H1 (cell line): ENCODE data around the gene PLXNB2. TPM values are rescaled to one million over a fixed set of nuclear protein-coding genes. Genes with fewer than 3 reads are reported as not detected.
A peak's percentile ranks its signal among the peaks of the same experiment; 100 is the strongest.

ENCODE experiments used
- CTBP2 ChIP-seq: IDR thresholded peaks from 2 replicates; pipeline ENCODE4 v1.7.0; 2011; ENCODE audit warnings: borderline replicate concordance, mild to moderate bottlenecking, moderate library complexity, mixed read lengths, low read length; ENCODE audit not compliant: insufficient read depth, insufficient read length
- EP300 ChIP-seq, 2 experiments: IDR thresholded peaks; 1 replicate in 1 of 2; 2 replicates in 1 of 2; pipeline ENCODE4 v1.6.1; 2011 to 2012; ENCODE audit warnings: low read depth in 2 of 2, low read length in 2 of 2, mild to moderate bottlenecking in 2 of 2, borderline replicate concordance in 1 of 2, inconsistent platforms in 1 of 2, moderate library complexity in 1 of 2
- JUN ChIP-seq: IDR thresholded peaks from 2 replicates; pipeline ENCODE4 v1.6.1; 2011; ENCODE audit warnings: low read depth, mild to moderate bottlenecking, improper control_type of control experiment, low read length
- MAX ChIP-seq: IDR thresholded peaks from 2 replicates; pipeline ENCODE4 v1.6.1; 2012; ENCODE audit warnings: inconsistent platforms
- NANOG ChIP-seq: IDR thresholded peaks from 2 replicates; pipeline ENCODE4 v1.6.1; 2011; ENCODE audit warnings: low read length, low read depth, mild to moderate bottlenecking, inconsistent platforms; ENCODE audit not compliant: insufficient read depth, poor library complexity, severe bottlenecking
- PHF8 ChIP-seq: fragments of 200-600 bp; sonication (generic); conservative IDR thresholded peaks from 2 replicates; pipeline ENCODE4 v1.7.1; 2012; ENCODE audit warnings: low read depth, mild to moderate bottlenecking, inconsistent platforms, low read length, moderate library complexity
- POU5F1 ChIP-seq: IDR thresholded peaks from 2 replicates; pipeline ENCODE4 v1.6.1; 2011; ENCODE audit warnings: low read depth, mild to moderate bottlenecking, low read length, moderate library complexity
- RAD21 ChIP-seq, 2 experiments: IDR thresholded peaks in 1 of 2; conservative IDR thresholded peaks in 1 of 2; 2 replicates each; pipeline ENCODE4 v1.6.1; 2011; ENCODE audit warnings: low read depth in 2 of 2, low read length in 2 of 2, improper control_type of control experiment in 1 of 2, inconsistent platforms in 1 of 2, mild to moderate bottlenecking in 1 of 2, moderate library complexity in 1 of 2
- SIX5 ChIP-seq: IDR thresholded peaks from 2 replicates; pipeline ENCODE4 v1.6.1; 2011; ENCODE audit warnings: mild to moderate bottlenecking, low read depth, low read length
- SP1 ChIP-seq: IDR thresholded peaks from 2 replicates; pipeline ENCODE4 v1.6.1; 2011; ENCODE audit warnings: low read depth, low read length
- SP2 ChIP-seq: IDR thresholded peaks from 2 replicates; pipeline ENCODE4 v1.6.1; 2012; ENCODE audit warnings: mild to moderate bottlenecking, low read length, inconsistent platforms
- SP4 ChIP-seq: IDR thresholded peaks from 2 replicates; pipeline ENCODE4 v1.6.1; 2012; ENCODE audit warnings: low read length, inconsistent platforms
- TAF1 ChIP-seq: IDR thresholded peaks from 2 replicates; pipeline ENCODE4 v1.6.1; 2011; ENCODE audit warnings: mild to moderate bottlenecking, low read depth, low read length
- TBP ChIP-seq: IDR thresholded peaks from 2 replicates; pipeline ENCODE4 v1.6.1; 2011; ENCODE audit warnings: low read depth, low read length, improper control_type of control experiment
- TEAD4 ChIP-seq: IDR thresholded peaks from 2 replicates; pipeline ENCODE4 v1.6.1; 2012; ENCODE audit warnings: low read depth, low read length, inconsistent platforms, mixed read lengths
- polyA plus RNA-seq, 7 experiments: library from polyadenylated mRNA; depleted of rRNA in 3 of 7; stranded (reverse) in 5 of 7; unstranded in 2 of 7; fragments of >200 nt in 5 of 7; fragments of 200-250 nt in 2 of 7; gene quantifications; 1 replicate in 5 of 7; 2 replicates in 1 of 7; 4 replicates in 1 of 7; pipeline versions ENCODE4 v1.2.1 to v1.2.3, GENCODE V29; 2011 to 2013; ENCODE audit warnings: missing spikeins in 2 of 7, mixed read lengths in 2 of 7
- total RNA-seq: library from RNA; stranded (reverse); fragmentation: NEBNext Ultra II Directional; extraction: Animal tissue kit (Norgen Biotek cat#: 25700); gene quantifications from 2 replicates; pipeline ENCODE4 v1.2.1, GENCODE V29; 2021

PLXNB2 gene
- total and polyA plus RNA-seq, 2 of the 8 experiments (the other 6 are each of a cell fraction or from before 2014, with no cell fraction given), result 58.3 to 92.8 TPM

DNA sequence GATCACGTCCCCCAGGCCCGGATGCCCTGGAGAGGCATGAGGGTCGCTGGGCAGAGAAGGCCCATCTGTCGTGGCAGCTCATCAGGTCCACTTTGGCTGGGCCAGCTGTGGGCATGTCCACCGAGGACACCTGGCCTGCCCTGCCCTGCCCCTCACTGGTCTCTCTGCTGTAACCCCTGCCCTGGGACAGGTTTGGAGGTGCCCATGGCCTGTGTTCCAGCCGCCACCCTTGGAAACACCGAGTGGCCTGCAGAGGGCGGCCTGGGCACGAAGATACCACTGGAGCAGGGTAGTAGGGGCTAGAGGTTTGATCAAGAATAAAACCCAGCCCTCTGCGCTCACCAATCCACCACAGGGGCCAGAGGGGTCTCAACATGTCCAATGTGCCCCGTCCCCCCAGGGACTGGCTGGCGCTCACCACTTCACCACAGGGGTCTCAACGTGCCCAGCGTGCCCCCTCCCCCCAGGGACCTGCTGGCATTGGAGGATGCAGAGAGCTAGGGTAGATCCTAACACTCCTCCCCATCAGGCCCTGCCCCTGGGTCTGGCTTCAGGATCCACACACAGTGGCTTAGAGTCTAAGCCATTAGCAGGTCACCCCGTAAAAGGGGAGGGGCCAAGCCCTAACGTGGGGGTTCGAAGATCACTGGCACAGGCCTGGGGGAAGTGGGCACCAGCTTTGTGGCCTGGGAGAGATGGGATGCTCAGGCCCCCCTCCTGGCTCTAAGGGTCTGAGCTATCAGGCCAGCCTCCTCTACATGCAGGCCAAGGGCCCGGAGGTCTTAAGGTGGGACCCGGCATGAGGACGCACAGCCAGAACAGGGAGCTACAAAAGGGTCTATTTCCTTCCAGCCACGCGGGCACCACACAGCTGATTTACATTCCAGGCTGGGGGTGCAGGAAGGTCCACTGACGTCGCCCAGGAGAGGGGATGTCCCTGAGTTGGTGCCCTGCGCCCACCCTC, 55.1 kb downstream of the PLXNB2 start (continued):
- TF ChIP-seq EP300 (IDR thresholded peaks at IDR 0.05; ENCODE audit: borderline replicate concordance in 1 of 2, low read depth in 2 of 2, low read length in 2 of 2) (no peak), POU5F1 (no peak), SIX5 (no peak), SP4 (peak; percentile 33; the same call in 1 of the 2 replicates), TAF1 (no peak), JUN (no peak), TEAD4 (no peak), CTBP2 (no peak), TBP (no peak), SP1 (no peak), SP2 (no peak), MAX (0 out of 2 replicates have a peak, but pooled peaks have one; percentile 28), PHF8 (no peak), NANOG (no peak), RAD21 (IDR thresholded peaks at IDR 0.05 in 1 of 2, conservative IDR thresholded peaks at IDR 0.05 in 1 of 2; ENCODE audit: low read depth in 2 of 2, low read length in 2 of 2) (peak; percentile 84 to 89)
